ENCODE data around the gene TENT5C. TPM values are rescaled to one million over a fixed set of nuclear protein-coding genes. Genes with fewer than 3 reads are reported as not detected.

The TENT5C gene
- total and polyA plus RNA-seq, 2 of the 8 experiments (the other 6 are each of a cell fraction or from before 2014, with no cell fraction given) = 0.38 to 0.99 TPM

GRCh38 chr1:117569856-117570255 lies 36.0 kb upstream of the TENT5C start (continued):
- no peak for TF ChIP-seq CHD7 (IDR thresholded peaks at IDR 0.05; ENCODE audit: insufficient replicate concordance, low read length)
- TF ChIP-seq SP4 (IDR thresholded peaks at IDR 0.05; ENCODE audit: low read length) = no peak
- no peak for TF ChIP-seq TAF7 (optimal IDR thresholded peaks at IDR 0.05; ENCODE audit: borderline replicate concordance, low read depth, low read length)
- TF ChIP-seq SIRT6 (IDR thresholded peaks at IDR 0.05; ENCODE audit: low read length) = no peak
- TF ChIP-seq SIN3A (conservative IDR thresholded peaks at IDR 0.05 in 1 of 2, IDR thresholded peaks at IDR 0.05 in 1 of 2; ENCODE audit: low read depth in 1 of 2, low read length in 2 of 2) = no peak
